Astrocyte of the spinal cord (primary cell): ENCODE data around the gene ADGRL2.
A peak's percentile ranks its signal among the peaks of the same experiment; 100 is the strongest.

ENCODE experiments used
- DNase-seq: peaks from one replicate; pipeline ENCODE4 v3.0.0; 2011; ENCODE audit warnings: low read depth, low spot score
- H3K4me3 ChIP-seq: 2 replicates; pipeline ENCODE4 v1.5.1; 2011; ENCODE audit warnings: low read depth, mild to moderate bottlenecking, low read length, moderate library complexity
- CTCF ChIP-seq: IDR thresholded peaks from 2 replicates; pipeline ENCODE4 v1.5.1; 2012; ENCODE audit warnings: low read depth, mild to moderate bottlenecking, low read length, inconsistent platforms
- in situ Hi-C: cut with HindIII; loops from 2 replicates; pipeline ENCODE4 v1.10.0; 2017; ENCODE audit warnings: low sequenced_read_pairs

Gene ADGRL2

GRCh38 chr1:81912383-81912782 is 111.6 kb downstream of the ADGRL2 start:
- no peak overlapping the region for H3K4me3 ChIP-seq
- no peak for DNase-seq
- in situ Hi-C loops = no loop called here
- no peak for TF ChIP-seq CTCF

GRCh38 chr1:81915937-81916336 is 115.2 kb downstream of the ADGRL2 start:
- H3K4me3 ChIP-seq = no peak overlapping the region
- no peak for TF ChIP-seq CTCF
- no peak for DNase-seq
- in situ Hi-C loops = no loop called here

DNA sequence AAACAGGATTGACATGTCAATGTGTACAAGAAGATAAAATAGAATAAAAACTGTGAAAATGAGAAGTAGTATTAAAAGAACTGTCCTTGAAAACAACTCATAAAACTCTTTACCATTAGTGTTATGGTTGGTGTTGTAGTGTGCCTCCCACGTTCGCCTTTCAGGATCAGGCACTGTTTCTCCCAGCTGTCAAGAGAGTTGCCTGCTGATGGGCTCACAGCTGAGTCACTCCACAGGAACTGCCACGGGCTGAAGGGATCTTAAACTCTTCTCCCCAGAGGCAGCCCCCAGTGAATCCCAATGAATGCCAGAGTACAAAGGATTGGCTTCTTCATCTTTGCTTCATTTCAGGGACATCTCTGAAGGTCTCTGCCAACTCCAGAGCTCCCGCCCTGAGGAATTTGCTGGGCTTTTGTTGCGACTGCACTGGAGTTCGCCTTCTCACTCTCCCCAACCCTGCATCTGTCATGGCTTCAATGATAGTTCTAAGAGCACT is 119.6 kb downstream of the ADGRL2 start:
- TF ChIP-seq CTCF = no peak
- no peak overlapping the region for H3K4me3 ChIP-seq
- peak; percentile 52 for DNase-seq
- in situ Hi-C loops = no loop called here

DNA sequence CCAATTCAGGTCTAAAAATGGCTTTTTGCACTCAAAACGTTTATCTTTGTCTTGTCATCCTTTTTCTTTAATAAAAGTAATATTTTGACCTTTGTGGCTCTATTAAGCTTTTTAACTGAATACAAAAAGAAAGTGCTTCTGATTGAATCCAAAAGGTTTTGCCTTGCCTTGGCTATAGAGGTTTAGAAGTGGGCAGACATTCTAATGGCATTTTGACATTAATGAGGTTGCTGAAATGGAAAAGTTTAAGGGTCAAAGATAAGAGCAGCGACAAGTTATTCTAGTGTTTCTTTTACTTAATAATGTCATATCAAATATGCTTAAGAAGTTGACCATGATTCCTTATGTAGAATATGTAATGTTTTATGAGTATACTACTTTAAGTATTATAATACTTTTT is 120.2 kb downstream of the ADGRL2 start:
- in situ Hi-C loops = no loop called here
- TF ChIP-seq CTCF = no peak
- DNase-seq = no peak
- H3K4me3 ChIP-seq = no peak overlapping the region

GRCh38 chr1:81921344-81921743 is 120.6 kb downstream of the ADGRL2 start:
- TF ChIP-seq CTCF = no peak
- in situ Hi-C loops = no loop called here
- DNase-seq = no peak
- no peak overlapping the region for H3K4me3 ChIP-seq

- TF ChIP-seq CTCF = no peak
- DNase-seq = no peak
- no peak overlapping the region for H3K4me3 ChIP-seq
- in situ Hi-C loops = no loop called here
These were observed 121.2 kb downstream of the ADGRL2 start for GRCh38 chr1:81921851-81922462.
